ENCODE data around the gene IL27RA.
"Not testable (repeated sequence)": the region's sequence is repeated elsewhere in the genome, so short reads cannot be mapped to it uniquely, and the experiment has no call there.

Gene IL27RA

GRCh38 chr19:14030997-14031718 lies 404 bp upstream of the IL27RA start:
- no peak for DNase-seq (ENCODE audit: low read depth)
- H3K4me3 ChIP-seq (ENCODE audit: control insufficient read depth, low read depth, low read length): peak overlapping the region; percentile 85
- TF ChIP-seq CTCF (IDR thresholded peaks at IDR 0.05; ENCODE audit: control insufficient read depth, insufficient read depth, low read depth, low read length, missing control alignments): no peak

GRCh38 chr19:14033946-14034345 lies 2.4 kb downstream of the IL27RA start:
- no peak for DNase-seq (ENCODE audit: low read depth)
- TF ChIP-seq CTCF (IDR thresholded peaks at IDR 0.05; ENCODE audit: control insufficient read depth, insufficient read depth, low read depth, low read length, missing control alignments): no peak
- no peak overlapping the region for H3K4me3 ChIP-seq (ENCODE audit: control insufficient read depth, low read depth, low read length)

GRCh38 chr19:14035159-14035558 lies 3.6 kb downstream of the IL27RA start:
- not testable (repeated sequence) for DNase-seq (ENCODE audit: low read depth); H3K4me3 ChIP-seq (ENCODE audit: control insufficient read depth, low read depth, low read length)

- no peak overlapping the region for H3K4me3 ChIP-seq (ENCODE audit: control insufficient read depth, low read depth, low read length)
- no peak for TF ChIP-seq CTCF (IDR thresholded peaks at IDR 0.05; ENCODE audit: control insufficient read depth, insufficient read depth, low read depth, low read length, missing control alignments)
- no peak for DNase-seq (ENCODE audit: low read depth)
Observed at GRCh38 chr19:14035706-14036105, 4.1 kb downstream of the IL27RA start.

GRCh38 chr19:14039181-14039580 lies 7.6 kb downstream of the IL27RA start:
- TF ChIP-seq CTCF (IDR thresholded peaks at IDR 0.05; ENCODE audit: control insufficient read depth, insufficient read depth, low read depth, low read length, missing control alignments): no peak
- DNase-seq (ENCODE audit: low read depth): no peak
- H3K4me3 ChIP-seq (ENCODE audit: control insufficient read depth, low read depth, low read length): no peak overlapping the region

GRCh38 chr19:14042659-14043608 lies 11.4 kb downstream of the IL27RA start:
- not testable (repeated sequence) for DNase-seq (ENCODE audit: low read depth); H3K4me3 ChIP-seq (ENCODE audit: control insufficient read depth, low read depth, low read length)
- TF ChIP-seq CTCF (IDR thresholded peaks at IDR 0.05; ENCODE audit: control insufficient read depth, insufficient read depth, low read depth, low read length, missing control alignments): peak; percentile 68

GRCh38 chr19:14047866-14048265 lies 16.3 kb downstream of the IL27RA start:
- H3K4me3 ChIP-seq (ENCODE audit: control insufficient read depth, low read depth, low read length); DNase-seq (ENCODE audit: low read depth): not testable (repeated sequence)

Measured in AG09309 (cell line).